Inferior parietal cortex (tissue), 1 donor: ENCODE results near the gene PLCXD1.
"Not testable (repeated sequence)": the region's sequence is repeated elsewhere in the genome, so short reads cannot be mapped to it uniquely, and the experiment has no call there.

Experiments used
- DNase-seq: peaks from one replicate; pipeline ENCODE4 v3.0.0-alpha.2; 2016; ENCODE audit errors: extremely low spot score

PLCXD1 gene

GRCh38 chrX:281166-281999, at the start of gene PLCXD1:
TSS of gene PLCXD1 (plus strand) at chrX:281381. CDS start at chrX:284188, 2,807 bp downstream.
- peak; percentile 53 for DNase-seq

- DNase-seq = not testable (repeated sequence)
Observed at GRCh38 chrX:231637-232277, 49.4 kb upstream of the PLCXD1 start.

GRCh38 chrX:232278-232655, 48.9 kb upstream of the PLCXD1 start:
- DNase-seq = not testable (repeated sequence)

- not testable (repeated sequence) for DNase-seq
Observed at GRCh38 chrX:236201-236600, 45.0 kb upstream of the PLCXD1 start.

GRCh38 chrX:250965-251364, 30.2 kb upstream of the PLCXD1 start:
- DNase-seq = no peak

GRCh38 chrX:251396-252243, 29.6 kb upstream of the PLCXD1 start:
- DNase-seq = not testable (repeated sequence)

GRCh38 chrX:252244-252956, 28.8 kb upstream of the PLCXD1 start:
- no peak for DNase-seq

GRCh38 chrX:252957-253291, 28.3 kb upstream of the PLCXD1 start:
- no peak for DNase-seq

GRCh38 chrX:253451-254297, 27.5 kb upstream of the PLCXD1 start:
- DNase-seq = no peak

- no peak for DNase-seq
Observed at GRCh38 chrX:254630-255215, 26.5 kb upstream of the PLCXD1 start.

- DNase-seq = no peak
Observed at GRCh38 chrX:255923-256331, 25.3 kb upstream of the PLCXD1 start.

GRCh38 chrX:257054-257453, 24.1 kb upstream of the PLCXD1 start:
- DNase-seq = not testable (repeated sequence)

- DNase-seq = no peak
Observed at GRCh38 chrX:257681-258289, 23.4 kb upstream of the PLCXD1 start.

GRCh38 chrX:258291-259040, 22.7 kb upstream of the PLCXD1 start:
- DNase-seq = no peak

- no peak for DNase-seq
Observed at GRCh38 chrX:259692-260355, 21.4 kb upstream of the PLCXD1 start.

- no peak for DNase-seq
Observed at GRCh38 chrX:261167-261918, 19.8 kb upstream of the PLCXD1 start.

GRCh38 chrX:261919-262352, 19.2 kb upstream of the PLCXD1 start:
- no peak for DNase-seq

- DNase-seq = no peak
Observed at GRCh38 chrX:262381-262909, 18.7 kb upstream of the PLCXD1 start.
